ENCODE measurements around the gene PAMR1.

Gene PAMR1

GRCh38 chr11:35500744-35501143 is 24.7 kb downstream of the PAMR1 start:
- no peak for DNase-seq (ENCODE audit: low read depth in 3 of 3)

GRCh38 chr11:35496416-35496815 is 29.0 kb downstream of the PAMR1 start:
- no peak for DNase-seq (ENCODE audit: low read depth in 3 of 3)

DNA sequence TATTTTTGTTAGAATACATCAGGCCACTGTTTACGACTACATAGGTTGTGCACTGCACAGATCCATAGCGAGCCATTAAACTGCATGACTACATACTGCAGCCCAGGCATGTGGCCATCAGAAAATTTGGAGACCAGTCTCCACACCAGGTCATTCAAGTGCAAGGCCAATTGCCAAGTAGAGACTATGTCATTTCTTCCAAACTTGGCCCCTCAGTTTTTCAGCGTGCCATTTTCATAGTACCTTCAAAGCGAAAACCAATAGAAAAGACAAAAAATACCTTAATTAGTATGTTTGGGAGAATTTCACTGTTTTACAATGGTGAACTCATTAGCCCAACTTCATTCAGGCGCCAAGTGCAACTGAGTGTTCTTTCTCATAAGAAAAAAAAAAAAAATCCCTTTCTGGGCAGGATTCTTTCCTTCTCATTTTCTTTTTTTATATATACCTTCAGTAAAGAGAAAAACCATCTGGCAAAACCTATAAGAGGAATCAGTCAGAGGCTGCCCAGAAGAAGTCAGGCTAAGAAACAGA is 30.4 kb downstream of the PAMR1 start:
- DNase-seq (ENCODE audit: low read depth in 3 of 3): no peak

DNA sequence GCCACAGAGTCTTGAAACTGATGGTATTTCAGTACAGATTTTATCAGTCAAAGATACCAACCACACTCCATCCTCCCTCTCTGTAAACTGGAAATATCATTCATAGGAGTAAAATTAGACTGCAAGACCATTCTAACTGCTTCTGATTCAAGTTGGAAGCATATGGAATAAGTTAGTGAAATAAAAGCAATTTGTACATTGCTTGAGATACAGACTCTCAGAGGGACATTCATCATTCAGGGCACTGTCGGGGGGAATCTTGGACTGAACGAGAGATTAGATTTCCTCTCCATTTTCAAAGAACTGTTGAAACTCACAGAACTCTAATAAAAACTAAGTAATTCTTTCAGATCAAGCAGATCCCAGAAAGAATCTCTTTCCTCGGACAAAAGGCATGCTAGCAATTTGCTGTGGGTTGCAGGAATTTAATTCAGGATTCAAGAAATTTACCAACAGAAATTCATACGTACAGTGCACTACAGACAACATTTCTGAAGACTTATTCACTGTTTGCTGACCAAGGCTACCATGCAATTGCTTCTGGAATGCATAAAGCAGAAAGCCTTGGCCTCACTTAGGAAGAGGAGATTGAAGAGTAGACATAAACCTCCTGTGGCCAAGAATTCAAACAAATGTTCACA is 34.1 kb downstream of the PAMR1 start:
- no peak for DNase-seq (ENCODE audit: low read depth in 3 of 3)

DNA sequence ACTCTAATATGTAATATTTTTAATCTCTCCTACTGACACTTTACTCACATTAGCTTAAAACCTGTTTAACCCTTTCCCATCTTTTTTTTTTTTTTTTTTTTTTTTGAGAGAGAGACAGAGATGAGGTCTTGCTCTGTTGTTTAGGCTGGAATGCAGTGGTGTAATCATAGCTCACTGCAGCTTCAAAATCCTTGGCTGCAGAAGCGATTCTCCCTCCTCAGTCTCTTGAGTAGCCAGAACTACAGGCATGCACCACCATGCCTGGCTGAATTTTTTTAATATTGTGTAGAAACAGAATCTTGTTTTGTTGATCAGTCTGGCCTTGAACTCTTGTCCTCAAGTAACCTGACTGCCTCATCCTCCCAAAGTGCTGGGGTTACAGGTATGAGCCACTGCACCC is 37.3 kb downstream of the PAMR1 start:
- no peak for DNase-seq (ENCODE audit: low read depth in 3 of 3)

DNA sequence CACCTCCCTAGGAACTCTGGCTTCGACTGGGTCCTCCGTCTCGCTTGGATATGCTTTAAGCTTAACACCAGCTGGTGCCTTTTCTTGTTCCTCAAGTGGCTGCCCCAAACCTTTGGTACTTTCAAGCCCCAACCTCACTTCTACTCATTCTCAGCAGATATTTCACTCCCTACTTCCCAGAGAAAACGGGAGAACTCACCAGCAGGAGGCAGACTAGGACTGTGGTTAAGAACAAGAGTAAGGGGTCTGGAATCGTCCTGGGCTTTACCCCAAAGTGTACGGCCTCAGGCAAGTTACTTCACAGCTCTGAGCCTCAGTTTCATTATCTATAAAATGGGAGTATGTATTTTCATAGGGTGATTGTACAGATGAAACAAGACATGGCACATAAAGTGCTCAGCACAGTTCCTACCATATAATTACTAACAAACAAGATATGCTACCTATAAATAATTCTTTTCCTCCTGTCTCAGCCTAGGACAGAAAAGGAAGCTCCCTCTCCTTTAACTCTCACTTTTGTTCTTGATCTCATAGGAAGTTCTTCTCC is 37.8 kb downstream of the PAMR1 start:
- no peak for DNase-seq (ENCODE audit: low read depth in 3 of 3)

- no peak for DNase-seq (ENCODE audit: low read depth in 3 of 3)
These were observed 38.5 kb downstream of the PAMR1 start for GRCh38 chr11:35486934-35487333.

DNA sequence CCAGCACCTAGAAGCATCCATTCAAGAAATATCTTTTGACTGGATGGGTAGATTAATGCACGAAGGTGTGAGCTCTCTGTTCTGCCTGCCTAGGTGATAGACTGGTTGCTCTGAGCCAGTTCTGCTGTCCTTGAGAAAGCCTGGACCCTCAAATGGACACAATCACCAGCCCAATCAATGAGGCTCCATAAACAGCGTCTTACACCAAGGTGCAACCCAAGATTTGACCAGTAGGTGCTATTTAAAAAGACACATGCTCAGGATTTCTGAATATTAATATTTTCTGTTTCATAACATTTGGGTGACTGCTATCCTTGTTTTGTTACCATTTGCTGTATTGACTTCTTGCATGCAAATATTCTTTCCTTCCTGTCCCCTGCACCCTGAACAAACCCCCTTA is 39.0 kb downstream of the PAMR1 start:
- no peak for DNase-seq (ENCODE audit: low read depth in 3 of 3)

DNA sequence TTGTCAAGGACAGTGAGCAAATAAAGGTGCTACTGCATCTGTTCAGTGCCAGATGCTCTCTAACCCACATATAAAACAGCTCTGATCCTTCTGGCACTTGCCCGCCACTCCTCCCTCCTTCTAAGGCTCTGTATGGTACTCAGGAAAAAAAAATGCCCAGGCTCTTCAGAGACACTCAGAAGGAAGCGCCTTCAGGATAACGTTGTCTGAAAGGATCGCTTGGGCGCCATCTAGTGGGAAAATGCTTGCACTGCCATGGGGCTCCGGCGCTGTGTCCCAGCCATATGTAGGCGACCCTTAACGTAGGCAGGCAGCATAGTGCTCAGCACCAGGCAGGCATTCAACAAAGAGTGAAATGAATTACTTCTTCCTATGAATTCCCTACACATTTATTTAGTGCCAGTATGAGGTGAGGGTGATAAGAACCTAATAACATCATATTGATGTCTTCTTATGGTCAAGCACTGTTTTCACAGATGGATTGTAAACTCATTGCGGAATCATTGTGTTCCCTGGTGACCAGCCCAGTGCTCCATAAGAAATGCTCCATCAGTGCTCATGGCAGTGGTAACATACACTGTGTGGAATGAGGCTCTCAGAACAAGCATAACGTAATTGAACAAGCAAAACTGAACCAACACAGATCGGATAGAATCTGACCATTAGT is 39.6 kb downstream of the PAMR1 start:
- peak; percentile 33 to 66 (median 47) for DNase-seq (ENCODE audit: low read depth in 3 of 3)

DNA sequence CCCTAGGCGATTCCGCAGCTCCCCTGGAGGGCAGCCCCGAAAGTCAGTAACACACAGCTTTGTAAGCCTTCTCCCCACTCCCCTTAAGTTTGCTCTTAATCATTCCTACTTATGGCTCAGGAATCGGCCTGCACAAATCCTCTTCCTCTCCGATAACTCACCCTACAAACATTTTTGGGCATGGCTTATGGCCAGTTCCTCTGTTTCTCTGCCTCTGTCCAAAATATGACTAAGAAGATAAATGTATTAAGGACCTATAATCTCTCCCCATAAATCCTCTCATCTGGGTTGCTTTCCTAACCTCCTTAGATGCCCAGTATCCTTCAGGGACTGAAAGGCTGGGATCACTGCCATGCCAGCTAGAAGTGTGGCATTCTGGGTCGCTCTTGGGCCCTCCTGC is 41.0 kb downstream of the PAMR1 start:
- DNase-seq (ENCODE audit: low read depth in 3 of 3): no peak

GRCh38 chr11:35483131-35483820 is 42.1 kb downstream of the PAMR1 start:
- no peak for DNase-seq (ENCODE audit: low read depth in 3 of 3)

DNA sequence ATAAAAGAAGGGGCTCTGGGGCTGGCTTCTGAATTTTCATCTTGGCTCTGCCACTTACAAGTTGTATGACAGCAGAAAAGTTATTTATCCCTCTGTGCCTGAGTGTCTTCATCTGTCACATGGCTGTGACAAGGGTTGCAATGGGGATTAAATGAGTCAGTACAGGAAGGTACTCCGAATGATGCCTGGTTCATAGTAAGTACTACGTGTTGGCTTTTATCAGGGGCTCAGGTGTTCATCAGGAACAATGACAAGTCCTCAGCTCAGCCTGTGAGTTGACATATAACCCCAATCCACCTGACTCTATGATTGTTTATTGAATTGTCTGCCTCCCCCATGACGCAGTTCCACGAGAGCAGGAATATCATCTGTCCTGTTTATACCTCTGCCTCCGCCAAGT is 45.7 kb downstream of the PAMR1 start:
- no peak for DNase-seq (ENCODE audit: low read depth in 3 of 3)

GRCh38 chr11:35478471-35479091 is 46.8 kb downstream of the PAMR1 start:
- no peak for DNase-seq (ENCODE audit: low read depth in 3 of 3)

GRCh38 chr11:35477901-35478300 is 47.5 kb downstream of the PAMR1 start:
- no peak for DNase-seq (ENCODE audit: low read depth in 3 of 3)

DNA sequence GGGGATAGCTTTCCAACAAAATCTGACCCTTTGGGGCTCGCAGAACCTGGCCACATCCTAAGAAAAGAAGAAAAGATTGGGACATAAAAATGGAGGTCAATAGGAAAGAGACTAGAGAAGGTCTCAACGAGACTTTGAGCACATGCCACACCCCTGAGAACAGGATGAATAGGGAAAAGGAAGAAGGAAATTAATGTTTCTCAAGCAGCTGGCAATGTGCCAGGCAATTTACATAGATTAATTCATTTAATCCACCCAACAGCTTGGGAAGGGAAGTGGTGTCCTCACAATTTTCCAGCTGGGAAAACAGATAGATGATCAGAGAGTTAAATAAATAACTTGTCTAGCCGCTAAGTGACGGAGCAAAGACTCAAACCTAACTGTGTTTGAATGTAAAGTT is 50.7 kb downstream of the PAMR1 start:
- DNase-seq (ENCODE audit: low read depth in 3 of 3): no peak

DNA sequence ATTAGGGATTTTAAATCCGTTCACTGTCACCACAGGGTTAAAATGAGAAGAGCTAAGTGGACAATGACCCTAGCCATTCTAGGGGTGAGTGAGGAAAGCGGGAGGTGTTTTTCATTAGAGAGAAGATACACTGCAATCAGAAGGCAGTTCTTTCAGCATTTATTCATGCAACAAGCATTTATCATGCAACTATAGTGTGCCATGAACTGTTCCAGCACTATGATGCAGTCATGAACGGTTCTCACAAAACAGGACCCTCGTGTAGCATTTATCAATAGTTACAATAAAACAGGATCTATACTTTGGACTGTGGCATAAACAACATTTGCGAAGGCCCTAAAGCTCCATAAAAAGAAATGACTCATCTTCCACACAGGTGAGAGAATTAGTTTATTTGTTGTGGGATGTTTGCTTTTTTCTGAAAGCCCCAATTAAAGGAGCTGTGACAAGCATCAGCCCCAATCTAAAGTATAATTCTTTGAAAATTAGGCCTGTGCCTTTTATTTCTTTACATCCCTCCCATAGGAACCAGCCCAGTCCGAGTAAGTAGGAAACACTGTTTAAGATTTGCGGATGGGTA is 51.5 kb downstream of the PAMR1 start:
- DNase-seq (ENCODE audit: low read depth in 3 of 3): no peak

- DNase-seq (ENCODE audit: low read depth in 3 of 3): no peak
These were observed 54.8 kb downstream of the PAMR1 start for GRCh38 chr11:35470616-35471015.

GRCh38 chr11:35466058-35466457 is 59.4 kb downstream of the PAMR1 start:
- DNase-seq (ENCODE audit: low read depth in 3 of 3): no peak

- DNase-seq (ENCODE audit: low read depth in 3 of 3): no peak
These were observed 61.1 kb downstream of the PAMR1 start for GRCh38 chr11:35464308-35464707.

DNA sequence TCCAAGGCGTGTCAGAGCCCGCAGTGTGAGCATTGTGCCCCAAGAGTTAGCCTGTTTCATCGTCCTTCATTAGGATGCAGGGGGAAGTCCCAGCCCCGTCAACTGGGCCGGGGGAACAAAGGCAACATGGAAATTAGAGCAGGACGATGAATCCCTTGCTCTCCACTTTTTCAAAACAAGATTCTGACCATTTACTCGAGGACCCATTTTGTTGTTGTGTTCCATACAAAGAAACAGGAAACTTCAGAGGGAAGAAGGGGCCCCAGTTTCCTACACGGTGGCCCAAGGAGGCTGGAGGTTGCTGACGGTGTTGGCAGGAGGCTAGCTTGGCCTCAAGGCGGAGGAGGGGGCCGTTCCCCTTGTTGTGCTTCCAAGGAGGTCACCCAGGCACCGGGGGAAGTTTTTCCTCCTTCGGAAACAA is 62.1 kb downstream of the PAMR1 start:
- no peak for DNase-seq (ENCODE audit: low read depth in 3 of 3)

DNA sequence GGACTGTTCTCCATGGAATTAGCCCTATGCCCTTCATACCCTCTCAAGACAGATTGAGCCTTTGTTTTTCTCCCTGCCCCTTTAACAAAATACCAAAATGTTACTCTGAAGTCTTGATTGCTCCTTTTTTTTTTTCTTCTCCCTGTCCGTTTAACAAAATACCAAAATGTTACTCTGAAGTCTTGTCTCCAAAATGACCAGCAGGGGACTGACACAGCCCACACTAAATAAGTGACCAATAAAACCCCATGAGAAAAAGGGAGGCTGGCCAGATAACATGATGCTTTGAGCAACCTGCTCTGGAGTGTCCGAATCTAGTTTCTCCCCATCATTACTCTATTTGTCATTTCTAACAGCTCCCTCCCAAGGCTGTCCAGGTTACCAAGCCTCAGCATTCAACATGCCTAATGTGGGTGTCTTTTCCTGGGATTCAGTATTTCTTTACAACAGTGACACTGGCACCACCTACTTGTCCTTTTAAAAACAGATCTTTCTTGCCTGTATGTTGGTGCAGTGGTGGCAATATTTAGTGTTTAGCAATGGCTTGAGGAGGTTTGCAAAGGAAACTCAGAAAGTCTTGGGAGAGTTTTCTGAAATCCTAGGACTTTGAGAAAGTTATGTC is 63.4 kb downstream of the PAMR1 start:
- no peak for DNase-seq (ENCODE audit: low read depth in 3 of 3)

Data from stimulated activated CD4-positive, alpha-beta T cell treated with anti-CD3 and anti-CD28 coated beads, TNF-alpha, amount 100 ng/mL, for 48 hours (primary cell).